Nephron (organoid): ENCODE results near the gene NACC2.

Source experiments
- H3K27ac Mint-ChIP-seq, 3 experiments: 2 replicates each; pipeline ENCODE4 v1.8.0; 2020; ENCODE audit warnings: mixed read lengths in 3 of 3, mild to moderate bottlenecking in 2 of 3, moderate library complexity in 1 of 3
- H3K27me3 Mint-ChIP-seq: 2 replicates; pipeline ENCODE4 v1.8.0; 2021; ENCODE audit warnings: low read depth, mild to moderate bottlenecking, moderate library complexity, mixed read lengths
- H3K36me3 Mint-ChIP-seq: 2 replicates; pipeline ENCODE4 v1.8.0; 2020; ENCODE audit warnings: low read depth, mixed read lengths
- H3K4me1 Mint-ChIP-seq: 2 replicates; pipeline ENCODE4 v1.8.0; 2020; ENCODE audit warnings: mixed read lengths
- H3K4me3 Mint-ChIP-seq, 3 experiments: 2 replicates each; pipeline ENCODE4 v1.8.0; 2020; ENCODE audit warnings: mild to moderate bottlenecking in 3 of 3, mixed read lengths in 3 of 3, moderate library complexity in 2 of 3
- H3K9me3 Mint-ChIP-seq: 2 replicates; pipeline ENCODE4 v1.8.0; 2020; ENCODE audit warnings: mixed read lengths
- TF ChIP-seq, protein P1 (sequence below), 3 experiments: fragments of 200-600 bp; sonication (generic); IDR thresholded peaks; one replicate each; pipeline ENCODE4 v1.5.0; 2021; ENCODE audit warnings: antibody characterized with exemption in 3 of 3; ENCODE audit not compliant: unreplicated experiment in 3 of 3

The NACC2 gene

DNA sequence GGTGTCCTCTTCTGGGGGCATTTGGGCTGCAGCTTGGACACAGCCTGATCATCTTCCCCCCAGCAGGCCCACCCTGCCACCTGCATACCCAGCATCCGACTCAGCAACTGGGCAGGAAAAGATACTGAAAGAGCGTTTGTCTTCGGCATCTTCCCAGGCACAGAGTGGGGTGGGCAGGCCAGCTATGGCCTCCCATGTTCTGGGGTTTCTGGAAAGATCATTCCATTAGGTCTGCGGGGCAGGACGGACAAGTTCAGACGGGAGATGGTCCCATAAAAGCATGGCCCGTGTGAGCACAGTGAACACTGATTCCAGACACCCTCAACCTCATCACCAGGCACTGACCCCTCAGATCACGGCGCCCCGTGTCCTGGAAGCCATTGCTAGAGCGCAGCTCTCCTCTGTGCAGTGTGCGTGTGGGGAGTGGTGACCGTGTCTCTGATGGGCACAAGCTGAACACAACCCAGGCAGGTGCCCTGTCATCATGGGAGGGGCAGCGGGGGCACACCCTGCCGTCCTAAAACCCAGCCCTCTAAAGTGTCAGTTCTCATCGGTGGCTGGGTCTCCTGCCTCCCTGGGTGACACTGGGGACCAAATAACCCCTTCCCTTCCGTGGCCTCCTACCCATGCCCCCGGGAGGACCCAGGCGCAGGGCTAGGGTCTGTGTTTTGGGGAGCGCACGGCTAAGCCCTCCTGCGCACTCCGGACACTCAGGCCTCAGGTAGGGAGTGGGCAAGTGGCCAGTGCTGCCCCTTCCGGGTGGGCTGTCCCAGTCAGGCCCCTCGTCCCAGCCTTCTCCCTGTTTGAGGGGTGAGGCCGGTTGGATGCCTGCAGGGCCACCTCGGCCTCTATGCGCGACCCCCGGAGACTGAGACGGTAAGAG lies 36.8 kb upstream of the NACC2 start:
- H3K4me3 Mint-ChIP-seq = peak overlapping the region; percentile 26 to 61 (median 60)
- H3K36me3 Mint-ChIP-seq = no peaks in the 10 kb centered on the region
- TF ChIP-seq, protein P1, sequence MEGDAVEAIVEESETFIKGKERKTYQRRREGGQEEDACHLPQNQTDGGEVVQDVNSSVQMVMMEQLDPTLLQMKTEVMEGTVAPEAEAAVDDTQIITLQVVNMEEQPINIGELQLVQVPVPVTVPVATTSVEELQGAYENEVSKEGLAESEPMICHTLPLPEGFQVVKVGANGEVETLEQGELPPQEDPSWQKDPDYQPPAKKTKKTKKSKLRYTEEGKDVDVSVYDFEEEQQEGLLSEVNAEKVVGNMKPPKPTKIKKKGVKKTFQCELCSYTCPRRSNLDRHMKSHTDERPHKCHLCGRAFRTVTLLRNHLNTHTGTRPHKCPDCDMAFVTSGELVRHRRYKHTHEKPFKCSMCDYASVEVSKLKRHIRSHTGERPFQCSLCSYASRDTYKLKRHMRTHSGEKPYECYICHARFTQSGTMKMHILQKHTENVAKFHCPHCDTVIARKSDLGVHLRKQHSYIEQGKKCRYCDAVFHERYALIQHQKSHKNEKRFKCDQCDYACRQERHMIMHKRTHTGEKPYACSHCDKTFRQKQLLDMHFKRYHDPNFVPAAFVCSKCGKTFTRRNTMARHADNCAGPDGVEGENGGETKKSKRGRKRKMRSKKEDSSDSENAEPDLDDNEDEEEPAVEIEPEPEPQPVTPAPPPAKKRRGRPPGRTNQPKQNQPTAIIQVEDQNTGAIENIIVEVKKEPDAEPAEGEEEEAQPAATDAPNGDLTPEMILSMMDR (IDR thresholded peaks at IDR 0.05; ENCODE audit: unreplicated experiment in 3 of 3) = no peak
- peaks cover 79% of the 10 kb centered on the region for H3K27me3 Mint-ChIP-seq
- H3K4me1 Mint-ChIP-seq = no peaks in the 10 kb centered on the region
- no peaks in the 10 kb centered on the region for H3K9me3 Mint-ChIP-seq
- H3K27ac Mint-ChIP-seq = no peak overlapping the region

DNA sequence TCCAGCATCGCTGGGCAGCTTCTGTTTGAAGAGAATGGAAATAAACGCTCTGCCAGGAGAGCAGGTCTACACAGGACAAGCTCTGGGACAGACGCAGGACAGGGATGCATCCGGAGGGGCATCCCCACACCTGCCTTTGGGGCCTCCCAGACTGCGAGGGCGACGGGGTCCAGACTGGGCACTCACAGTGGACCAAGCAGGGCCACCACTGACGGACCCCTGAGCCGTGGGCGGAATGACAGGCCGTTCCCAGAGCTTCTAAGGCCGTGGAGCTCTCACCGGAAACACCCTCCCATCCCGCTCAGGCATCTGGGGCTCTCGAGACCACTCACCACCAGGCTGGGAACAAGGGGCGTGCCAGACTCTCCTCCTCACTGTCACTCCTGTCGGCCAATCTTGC lies 34.1 kb upstream of the NACC2 start:
- H3K9me3 Mint-ChIP-seq = peaks cover 2% of the 10 kb centered on the region

DNA sequence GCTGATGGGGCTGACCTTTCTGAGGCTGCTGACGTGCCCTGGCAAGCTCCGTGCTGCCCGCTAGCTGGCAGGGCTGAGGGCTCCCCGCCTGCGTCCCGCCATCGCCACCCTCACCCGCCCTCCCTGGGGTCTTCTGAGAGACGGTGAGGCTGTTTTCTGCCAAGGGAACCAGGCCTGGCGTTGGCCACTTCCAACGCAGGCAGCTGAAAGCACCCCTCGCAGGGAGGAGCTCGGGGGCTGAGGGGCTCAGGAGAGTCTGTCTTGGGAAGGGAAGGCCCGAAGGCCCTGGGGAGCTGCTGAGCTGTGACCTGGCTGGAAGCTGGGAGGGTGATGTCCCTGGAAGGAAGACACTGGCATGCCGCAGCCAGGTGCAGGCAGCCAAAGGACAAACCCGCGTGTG lies 33.3 kb upstream of the NACC2 start:
- H3K9me3 Mint-ChIP-seq = peaks cover 2% of the 10 kb centered on the region
- peaks cover 64% of the 10 kb centered on the region for H3K27me3 Mint-ChIP-seq
- H3K36me3 Mint-ChIP-seq = no peaks in the 10 kb centered on the region
- no peak overlapping the region for H3K27ac Mint-ChIP-seq
- no peak overlapping the region for H3K4me3 Mint-ChIP-seq
- TF ChIP-seq, protein P1 (IDR thresholded peaks at IDR 0.05; ENCODE audit: unreplicated experiment in 3 of 3) = no peak
- H3K4me1 Mint-ChIP-seq = no peaks in the 10 kb centered on the region

More for the DNA sequence above, 34.1 kb upstream of the NACC2 start:
- Mint-ChIP-seq H3K27ac (no peak overlapping the region), H3K27me3 (peaks cover 68% of the 10 kb centered on the region), H3K4me3 (no peak overlapping the region), H3K4me1 (no peaks in the 10 kb centered on the region), H3K36me3 (no peaks in the 10 kb centered on the region)
- TF ChIP-seq, protein P1 (IDR thresholded peaks at IDR 0.05; ENCODE audit: unreplicated experiment in 3 of 3) = no peak

DNA sequence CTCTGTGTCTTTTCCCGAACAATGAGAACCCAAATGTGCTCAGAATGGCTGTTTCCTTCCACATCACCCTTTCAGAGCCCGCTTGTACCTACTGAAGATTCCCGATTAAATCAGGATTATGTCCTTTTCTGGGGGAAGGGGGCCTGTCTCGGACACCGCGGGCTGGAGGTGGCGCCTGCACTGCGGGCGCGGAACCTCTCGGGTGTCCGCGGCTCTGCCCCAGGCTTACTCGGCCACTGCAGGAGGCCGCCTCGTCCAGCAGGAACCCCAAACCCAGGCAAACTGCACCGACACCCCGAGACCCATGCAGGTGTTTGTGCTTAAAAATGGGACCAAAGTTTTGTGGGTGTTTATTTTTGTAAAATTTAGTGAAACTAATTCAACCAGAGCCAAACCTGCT lies 32.2 kb upstream of the NACC2 start:
- Mint-ChIP-seq H3K4me3 (no peak overlapping the region), H3K36me3 (no peaks in the 10 kb centered on the region), H3K27me3 (peaks cover 65% of the 10 kb centered on the region), H3K9me3 (peaks cover 2% of the 10 kb centered on the region), H3K27ac (no peak overlapping the region), H3K4me1 (peaks cover 3% of the 10 kb centered on the region)
- TF ChIP-seq, protein P1 (IDR thresholded peaks at IDR 0.05; ENCODE audit: unreplicated experiment in 3 of 3) = no peak

DNA sequence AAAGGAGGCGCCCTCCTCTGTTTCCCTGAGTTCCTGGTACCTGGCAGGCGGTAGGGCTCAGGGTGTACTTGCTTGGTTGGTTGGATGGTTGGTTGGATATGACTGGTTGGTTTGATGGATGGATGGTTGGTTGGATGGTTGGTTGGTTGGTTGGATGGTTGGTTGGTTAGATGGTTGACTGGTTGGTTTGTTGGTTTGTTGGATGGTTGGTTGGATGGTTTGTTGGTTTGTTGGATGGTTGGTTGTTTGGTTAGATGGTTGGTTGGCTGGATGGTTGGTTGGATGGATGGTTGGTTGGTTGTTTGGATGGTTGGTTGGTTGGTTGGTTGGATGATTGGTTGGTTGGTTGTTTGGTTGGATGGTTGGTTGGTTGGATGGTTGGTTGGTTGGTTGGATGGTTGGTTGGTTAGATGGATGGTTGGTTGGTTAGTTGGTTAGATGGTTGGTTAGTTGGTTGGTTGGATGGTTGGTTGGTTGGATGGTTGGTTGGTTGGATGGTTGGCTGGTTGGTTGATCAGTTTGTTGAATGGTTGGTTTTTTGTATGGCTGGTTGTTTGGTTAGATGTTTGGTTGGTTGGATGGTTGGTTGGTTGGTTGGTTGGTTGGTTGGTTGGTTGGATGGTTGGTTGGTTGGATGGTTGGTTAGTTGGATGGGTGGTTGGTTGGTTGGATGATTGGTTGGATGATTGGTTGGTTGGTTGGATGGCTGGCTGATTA lies 30.0 kb upstream of the NACC2 start:
- peaks cover 2% of the 10 kb centered on the region for H3K9me3 Mint-ChIP-seq
- no peak overlapping the region for H3K4me3 Mint-ChIP-seq
- no peaks in the 10 kb centered on the region for H3K36me3 Mint-ChIP-seq
- peaks cover 12% of the 10 kb centered on the region for H3K4me1 Mint-ChIP-seq
- H3K27ac Mint-ChIP-seq = no peak overlapping the region
- H3K27me3 Mint-ChIP-seq = peaks cover 47% of the 10 kb centered on the region
- TF ChIP-seq, protein P1 (IDR thresholded peaks at IDR 0.05; ENCODE audit: unreplicated experiment in 3 of 3) = no peak
